DMS153 treated with DMSO at 0.1 percent for 48 hours (cell line): Measurements from ENCODE around the gene CCDC8.
"Not testable (repeated sequence)": the region's sequence is repeated elsewhere in the genome, so short reads cannot be mapped to it uniquely, and the experiment has no call there.

Experiments used
- DNase-seq: peaks from one replicate; lab custom pipeline; 2025; ENCODE audit not compliant: unreplicated experiment; lab: John Stamatoyannopoulos, UW

The CCDC8 gene

DNA sequence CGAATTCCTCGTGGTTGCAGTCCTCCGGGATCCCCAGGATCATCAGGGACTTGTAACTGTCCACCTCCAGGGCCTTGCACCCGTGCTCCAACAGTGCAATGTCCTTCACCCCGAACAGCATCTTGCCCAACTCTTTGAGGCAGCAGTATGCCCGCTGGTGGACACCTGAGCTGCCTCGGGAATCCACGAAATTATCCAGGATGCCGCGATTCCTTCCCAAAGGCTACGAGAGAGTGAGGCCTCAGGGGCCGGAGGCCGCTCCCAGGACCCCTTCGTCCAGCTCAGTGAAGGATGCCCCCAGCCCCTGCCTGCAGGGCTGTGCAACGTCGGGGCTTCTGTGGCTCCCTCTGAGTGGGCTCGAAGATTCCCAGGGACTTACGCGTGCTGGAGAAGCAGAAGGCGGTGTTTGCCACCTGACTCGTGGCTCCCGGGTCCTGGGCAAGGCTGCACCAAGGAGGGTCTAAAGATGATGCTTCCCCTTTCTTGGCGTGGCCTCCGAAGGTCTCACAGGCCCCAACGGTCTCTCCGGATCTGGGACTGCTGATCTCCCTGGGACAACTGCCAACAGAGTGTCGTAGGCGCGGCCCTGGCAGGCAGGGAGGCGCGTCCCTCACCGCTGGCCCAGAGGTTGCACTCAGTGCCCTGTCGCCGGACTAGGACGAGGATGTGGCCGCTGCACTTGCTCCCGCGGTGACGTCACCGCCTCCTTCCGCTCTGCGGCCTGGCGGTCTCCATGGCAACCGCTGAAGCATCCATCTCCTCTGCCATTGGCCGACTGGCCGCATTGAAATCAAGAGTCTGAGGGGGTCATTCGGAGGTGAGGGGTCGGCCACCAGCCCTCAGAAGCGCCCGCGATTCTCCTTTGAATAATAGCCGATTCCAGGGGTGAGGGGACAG is 15.1 kb upstream of the CCDC8 start, which contains the start of gene PNMA8C:
TSS of gene PNMA8C (minus strand) at position 698 of the 897 bp plus-strand sequence. CDS start at position 121, 577 bp downstream.
- peak; percentile 10 for DNase-seq

DNA sequence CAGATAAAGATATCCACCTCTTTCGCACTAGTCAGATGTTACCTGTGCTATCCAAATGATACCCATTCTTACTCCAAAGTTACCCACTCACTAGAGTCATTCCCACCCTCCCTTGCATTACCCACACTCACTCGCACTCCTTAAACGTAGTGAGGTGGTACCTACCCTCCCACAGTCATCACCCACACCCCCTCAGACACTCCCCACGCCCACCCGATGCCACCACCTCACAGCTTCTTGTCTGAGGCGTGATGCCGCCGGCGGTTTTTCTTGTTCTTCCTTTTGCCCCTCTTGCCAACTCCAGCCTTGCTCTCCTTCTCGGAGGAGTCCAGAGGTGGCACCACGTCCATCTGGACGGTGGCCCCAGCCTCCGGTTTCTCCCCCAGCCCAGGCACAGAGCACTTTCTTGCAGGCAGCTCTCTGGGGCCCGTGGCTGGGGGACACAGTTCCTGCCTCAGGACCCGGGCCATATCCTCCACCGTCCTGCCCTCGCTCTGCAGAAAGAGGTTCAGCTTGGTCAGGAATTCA is 14.2 kb upstream of the CCDC8 start:
- no peak for DNase-seq

DNA sequence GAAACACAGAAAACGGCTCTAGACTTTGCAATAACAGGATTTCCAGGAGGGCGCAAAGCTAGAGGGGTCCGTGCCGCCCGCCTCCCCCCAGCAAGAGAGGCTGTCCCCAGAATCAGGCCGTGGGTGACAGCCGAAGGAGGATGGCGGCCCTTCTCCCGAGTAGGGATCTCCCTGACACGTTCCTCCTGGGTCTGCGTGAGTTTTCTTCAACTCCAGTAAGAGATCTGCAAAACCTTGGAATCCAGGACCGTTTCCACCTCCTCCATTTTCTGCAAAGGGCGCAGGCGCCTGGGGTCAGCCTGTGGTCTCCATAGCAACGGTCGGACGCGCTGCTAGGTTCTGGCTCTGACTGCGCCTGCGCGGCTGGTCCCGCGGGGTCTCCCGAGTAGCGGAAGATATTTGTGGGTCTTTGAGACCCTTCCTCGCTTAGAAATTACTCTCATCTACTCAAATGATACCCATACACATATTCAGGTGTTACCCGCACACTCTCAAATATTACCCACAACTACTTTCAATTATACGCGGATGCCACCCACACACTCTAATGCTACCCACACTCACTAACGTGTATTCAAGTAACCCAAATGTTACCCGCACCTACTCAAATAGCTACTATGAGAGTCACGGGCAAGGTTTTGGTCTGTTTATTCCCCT is 13.3 kb upstream of the CCDC8 start:
- DNase-seq, result peak; percentile 41

DNA sequence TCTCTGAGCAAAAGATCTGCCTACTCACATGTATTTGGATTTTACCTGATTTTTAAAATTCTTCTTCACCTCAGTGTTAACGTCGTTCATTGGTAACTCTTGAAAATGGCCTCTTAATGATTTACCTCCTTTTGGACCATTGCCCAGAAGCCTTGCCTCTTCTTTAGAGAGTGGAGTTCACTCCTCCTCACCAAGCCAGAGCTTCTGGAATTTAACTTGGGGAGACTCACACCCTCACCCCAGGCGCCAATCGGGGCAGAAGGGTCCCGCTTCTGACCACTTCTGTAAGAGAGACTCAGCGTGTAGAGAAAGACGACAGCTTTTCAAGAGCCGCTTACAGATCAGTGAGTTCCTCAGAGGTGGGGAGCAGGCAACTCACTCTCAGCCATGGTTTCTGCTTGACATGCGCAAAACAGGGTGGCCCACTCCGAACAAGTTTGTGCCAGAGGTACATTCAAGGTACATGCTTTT is 12.7 kb upstream of the CCDC8 start:
- no peak for DNase-seq

DNA sequence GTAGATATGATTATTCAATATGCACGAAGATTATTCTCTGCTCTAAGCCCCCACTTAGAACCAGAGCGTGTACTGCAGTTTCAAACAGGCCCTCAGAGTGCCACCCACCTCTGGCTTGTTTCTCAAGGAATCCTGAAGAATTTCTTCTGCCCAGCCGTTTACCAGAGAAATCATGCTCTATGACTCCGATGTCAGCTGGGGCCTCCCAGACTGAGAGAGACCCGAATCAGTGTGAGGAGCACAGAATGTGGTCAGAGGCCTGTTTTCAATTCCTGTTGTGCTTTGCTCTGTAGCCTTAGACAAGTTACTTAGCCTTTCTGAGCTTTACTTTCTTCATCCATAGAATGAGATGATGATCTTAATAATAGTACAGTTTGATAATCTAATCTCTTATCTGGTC is 9.8 kb upstream of the CCDC8 start:
- DNase-seq, result no peak

DNA sequence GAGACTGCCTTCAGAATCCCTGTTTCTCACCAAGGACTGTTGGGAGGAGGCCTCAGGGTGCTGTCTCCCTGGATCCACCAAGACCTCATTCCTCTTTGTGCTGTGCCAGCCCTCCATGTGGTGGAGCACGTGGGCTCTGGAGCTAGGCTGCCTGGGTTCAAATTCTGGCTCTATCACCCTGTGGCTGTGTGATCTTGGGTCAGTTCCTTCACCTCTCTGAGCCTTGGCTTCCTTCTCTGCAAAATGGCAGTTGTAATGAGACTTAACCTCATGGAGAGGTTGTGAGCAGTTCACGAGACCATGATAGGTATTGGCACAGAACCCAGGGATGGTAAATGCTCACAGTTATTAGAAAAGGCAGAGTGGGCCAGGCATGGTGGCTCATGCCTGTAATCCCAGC is 9.0 kb upstream of the CCDC8 start:
- no peak for DNase-seq

DNA sequence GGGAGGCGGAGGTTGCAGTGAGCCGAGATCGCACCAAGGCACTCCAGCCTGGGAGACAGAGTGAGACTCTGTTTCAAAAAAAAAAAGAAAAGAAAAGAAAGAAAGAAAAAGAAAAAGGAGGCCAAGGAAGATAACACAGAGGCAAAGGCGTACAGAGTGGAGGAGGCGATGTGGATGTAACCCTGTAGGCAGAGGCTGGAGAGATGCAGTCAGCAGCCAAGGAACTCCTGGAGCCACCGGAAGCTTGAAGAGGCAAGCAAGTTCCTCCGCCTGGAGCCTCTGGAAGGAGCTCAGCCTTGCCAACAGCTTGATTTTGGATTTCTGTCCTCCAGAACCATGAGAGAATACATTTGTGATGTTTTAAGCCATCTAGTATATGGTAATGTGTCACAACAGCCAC is 6.7 kb upstream of the CCDC8 start:
- no peak for DNase-seq

DNA sequence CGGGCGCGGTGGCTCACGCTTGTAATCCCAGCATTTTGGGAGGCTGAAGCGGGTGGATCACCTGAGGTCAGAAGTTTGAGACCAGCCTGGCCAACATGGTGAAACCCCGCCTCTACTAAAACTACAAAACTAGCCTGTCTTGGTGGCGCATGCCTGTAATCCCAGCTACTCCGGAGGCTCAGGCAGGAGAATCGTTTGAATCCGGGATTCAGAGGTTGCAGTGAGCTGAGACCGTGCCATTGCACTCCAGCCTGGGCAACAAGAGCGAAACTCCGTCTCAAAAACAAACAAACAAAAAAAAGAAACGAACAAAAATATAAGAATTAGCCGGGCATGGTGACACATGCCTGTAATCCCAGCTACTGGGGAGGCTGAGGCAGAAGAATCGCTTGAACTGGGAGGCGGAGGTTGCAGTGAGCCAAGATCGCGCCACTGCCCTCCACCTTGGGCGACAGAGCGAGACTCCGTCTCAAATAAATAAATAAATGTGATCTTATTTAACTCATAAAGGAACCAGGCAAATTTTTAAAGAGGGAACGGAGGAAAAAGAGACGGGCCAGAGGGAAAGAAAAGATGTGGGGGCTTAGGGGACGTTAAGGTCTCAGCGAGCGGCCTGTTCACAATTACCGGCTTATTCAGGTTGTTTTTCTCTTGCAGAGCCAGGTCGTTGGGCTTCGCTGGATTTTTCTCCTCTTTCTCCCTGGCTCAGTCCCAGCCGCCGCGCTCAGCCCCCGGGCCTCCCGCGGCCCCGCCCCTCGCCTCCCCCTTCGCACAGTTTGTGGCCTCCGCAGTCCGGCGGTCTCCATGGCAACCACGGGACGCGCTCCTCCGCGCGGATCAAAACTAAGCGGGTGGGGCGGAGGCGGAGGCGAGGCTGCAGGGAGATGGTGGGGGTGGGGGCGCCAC is 2.7 kb upstream of the CCDC8 start:
- peak; percentile 80 for DNase-seq

DNA sequence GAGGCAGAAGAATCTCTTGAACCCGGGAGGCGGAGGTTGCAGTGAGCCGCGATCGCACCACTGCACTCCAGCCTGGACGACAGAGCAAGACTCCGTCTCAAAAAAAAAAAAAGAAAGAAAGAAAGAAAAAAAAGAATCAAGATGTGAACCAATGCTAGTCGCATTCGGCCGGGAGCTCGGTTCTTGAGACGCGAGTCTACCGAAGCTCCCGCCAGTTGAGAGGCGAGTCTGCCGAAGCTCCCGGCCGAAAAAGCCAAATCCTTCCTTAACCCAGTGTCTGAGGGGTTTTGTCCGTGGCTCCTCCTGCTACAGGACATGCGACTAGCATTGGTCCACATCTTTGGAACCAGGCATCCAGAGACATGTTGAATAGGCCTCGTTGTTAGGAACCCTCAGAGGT is 1.5 kb upstream of the CCDC8 start:
- not testable (repeated sequence) for DNase-seq

DNA sequence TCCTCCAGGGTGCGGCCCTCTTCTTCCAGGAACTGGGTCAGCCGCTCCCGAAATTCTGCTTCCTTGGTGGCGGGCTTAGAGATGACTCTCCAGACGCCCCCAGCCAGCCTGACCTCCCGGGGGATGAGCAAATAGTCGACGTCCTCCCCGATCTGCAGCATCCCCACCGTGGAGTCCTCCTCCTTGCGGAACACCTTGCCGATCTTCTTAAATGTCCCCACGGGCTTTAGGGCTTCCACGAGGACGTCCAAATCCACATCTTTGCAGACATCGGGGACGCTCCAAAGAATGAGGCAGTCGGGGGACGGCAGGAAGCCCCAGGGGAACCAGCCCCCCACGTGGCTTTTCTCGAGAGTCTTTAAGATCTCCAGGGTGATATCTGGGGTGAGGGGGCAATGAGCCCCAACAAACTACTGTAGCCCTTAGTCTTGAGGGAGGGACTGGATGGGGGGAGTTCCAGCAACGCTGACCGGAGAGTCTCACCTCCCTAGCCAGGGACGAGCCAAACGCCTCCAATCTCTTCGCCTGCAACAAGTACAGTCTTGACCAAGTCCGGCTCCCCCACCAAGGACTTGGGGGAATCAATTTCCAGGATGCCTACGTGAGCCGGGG is 608 bp downstream of the CCDC8 start:
- no peak for DNase-seq

DNA sequence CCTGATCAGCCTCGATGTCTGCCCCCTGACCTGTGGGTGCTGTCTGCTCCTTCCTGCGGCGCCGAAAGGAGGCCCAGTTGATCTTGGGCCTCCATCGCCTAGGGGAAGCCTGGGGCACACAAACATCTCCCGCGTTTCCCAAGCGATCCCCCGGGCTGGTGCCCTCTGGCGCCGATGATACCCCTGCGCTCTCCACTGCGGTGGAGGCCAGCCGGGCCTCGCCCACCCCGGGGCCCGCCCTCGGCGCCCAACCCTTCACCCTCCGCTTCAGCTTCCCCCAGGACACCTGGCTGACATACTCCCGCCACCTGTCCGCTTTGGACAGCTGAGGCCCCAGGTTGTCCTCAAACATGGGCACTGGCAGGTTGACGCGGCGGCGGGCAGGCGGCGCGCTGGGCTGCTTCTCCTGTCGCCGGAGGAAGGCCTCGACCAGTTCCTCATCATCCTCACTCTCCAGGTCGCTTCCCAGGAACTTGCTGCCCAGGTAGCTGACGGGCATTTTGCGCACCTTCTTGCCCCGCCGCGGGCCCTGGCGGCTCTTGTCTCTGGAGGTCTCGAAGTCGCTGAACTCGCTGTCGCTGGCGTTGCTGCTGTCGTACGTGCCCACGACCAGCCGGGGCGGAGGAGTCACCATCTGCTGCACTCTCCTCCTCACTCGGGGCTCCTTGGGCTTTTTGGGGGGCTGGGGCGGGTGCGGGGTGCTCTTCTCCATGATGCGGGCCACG is 1.3 kb downstream of the CCDC8 start:
- DNase-seq, result no peak

DNA sequence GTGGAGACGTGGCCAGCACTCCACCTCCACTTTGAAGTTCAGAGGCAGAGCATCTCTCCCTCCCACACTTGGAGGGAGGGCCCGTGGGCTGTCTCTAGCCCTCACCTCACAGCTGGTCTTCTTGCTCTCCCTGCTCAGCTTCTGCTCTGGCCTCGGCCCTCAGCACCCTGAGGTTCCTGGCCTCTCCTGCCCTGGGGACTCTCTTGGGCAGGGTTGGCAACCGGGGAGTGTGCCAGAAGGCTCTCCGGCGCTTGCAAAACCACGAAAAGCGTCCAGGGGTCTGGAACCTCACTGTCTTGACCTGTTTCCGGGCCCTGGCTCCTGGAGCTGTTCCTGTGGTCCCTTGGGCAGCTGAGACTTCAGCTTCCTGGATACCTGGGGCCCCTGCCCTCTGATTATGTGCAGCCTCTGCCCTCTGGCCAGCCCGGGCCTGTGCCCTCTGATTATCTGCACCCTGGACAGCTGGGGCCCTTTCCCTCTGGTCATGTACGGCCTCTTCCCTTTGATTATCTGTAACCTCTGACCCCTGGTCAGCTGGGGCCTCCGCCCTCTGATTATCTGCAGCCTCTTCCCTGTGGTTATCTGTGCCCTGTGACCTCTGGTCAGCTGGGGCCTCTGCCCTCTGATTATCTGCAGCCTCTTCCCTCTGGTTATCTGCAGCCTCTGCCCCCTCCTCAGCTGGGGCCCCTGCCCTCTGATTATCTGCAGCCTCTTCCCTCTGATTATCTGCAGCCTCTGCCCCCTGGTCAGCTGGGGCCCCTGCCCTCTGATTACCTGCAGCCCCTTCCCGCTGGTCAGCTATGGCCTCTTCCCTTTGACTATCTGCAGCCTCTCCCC is 2.1 kb downstream of the CCDC8 start:
- no peak for DNase-seq

DNA sequence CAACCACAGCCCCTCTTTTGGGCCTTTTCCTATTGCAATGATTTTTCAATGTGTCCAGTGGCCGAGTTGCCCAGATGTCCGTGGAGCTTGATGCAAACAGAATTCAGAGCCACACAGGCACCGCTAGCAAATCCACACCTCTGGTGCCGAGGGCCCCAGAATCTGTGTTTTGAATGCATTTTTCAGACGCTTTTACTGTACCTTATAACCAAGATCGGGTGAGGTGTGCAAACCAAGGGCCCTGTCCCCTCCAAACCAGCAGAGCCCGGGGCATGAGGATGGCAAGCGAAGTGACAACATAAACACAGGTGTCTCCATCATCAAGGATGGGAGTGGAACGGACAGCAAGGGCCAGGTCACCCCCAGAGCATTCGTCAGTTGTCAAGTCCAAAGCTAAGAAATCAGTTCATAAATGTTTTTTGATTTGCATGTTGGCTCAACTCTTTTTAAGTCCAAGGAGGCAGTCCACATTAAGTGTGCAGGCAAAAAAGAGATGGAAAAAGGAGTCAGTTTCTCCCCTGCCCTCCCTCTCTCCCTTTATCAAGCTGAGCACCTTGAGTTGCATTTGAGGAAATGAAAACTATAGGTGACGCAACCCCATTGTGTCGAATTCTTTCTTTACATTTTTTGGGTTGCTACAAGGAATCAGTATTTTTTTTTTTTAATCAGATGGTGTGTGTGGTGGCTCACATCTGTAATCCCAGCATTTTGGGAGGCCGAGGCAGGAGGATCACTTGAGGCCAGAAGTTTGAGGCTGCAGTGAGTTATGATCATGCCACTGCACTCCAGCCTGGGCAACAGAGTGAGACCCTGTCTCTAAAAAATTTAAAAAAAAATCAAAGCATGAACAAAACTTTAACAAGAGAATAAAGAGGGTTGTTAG is 2.9 kb downstream of the CCDC8 start:
- no peak for DNase-seq

DNA sequence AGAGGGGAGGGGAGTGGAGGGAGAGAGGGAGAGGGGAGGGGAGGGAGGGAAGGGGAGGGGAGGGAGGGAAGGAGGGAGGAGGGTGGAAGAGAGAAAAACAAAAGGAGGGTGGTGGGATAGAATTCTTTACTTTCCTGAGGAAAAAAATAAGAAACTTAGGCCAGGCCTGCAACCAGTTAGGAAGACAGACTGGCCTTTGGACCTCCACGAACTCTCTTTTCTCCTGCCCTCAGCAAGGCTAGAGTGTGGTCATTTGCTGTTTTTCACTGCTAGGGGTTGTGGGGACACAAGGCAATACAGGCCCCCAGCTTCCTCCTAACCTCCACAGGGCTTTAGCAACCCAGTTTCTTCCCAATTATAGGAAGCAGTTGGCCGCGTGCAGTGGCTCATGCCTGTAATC is 4.2 kb downstream of the CCDC8 start:
- no peak for DNase-seq

DNA sequence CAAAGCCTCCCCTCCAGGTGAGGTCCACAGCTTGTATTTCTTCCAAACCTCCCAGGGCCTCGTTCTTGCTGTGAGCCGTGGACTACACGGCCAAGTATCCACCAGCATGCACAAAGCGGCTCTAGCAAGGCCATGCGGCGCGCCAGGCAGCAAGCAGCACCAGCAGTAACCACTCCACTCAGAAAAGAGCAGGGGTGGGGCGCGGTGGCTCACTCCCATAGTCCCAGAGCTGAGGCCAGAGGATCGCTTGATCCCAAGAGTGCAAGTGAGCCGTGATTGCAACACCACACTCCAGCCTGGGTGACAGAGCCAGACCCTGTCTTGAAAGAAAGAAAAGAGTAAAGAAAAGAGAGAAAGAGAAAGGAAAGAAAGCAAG is 4.7 kb downstream of the CCDC8 start:
- DNase-seq, result no peak

DNA sequence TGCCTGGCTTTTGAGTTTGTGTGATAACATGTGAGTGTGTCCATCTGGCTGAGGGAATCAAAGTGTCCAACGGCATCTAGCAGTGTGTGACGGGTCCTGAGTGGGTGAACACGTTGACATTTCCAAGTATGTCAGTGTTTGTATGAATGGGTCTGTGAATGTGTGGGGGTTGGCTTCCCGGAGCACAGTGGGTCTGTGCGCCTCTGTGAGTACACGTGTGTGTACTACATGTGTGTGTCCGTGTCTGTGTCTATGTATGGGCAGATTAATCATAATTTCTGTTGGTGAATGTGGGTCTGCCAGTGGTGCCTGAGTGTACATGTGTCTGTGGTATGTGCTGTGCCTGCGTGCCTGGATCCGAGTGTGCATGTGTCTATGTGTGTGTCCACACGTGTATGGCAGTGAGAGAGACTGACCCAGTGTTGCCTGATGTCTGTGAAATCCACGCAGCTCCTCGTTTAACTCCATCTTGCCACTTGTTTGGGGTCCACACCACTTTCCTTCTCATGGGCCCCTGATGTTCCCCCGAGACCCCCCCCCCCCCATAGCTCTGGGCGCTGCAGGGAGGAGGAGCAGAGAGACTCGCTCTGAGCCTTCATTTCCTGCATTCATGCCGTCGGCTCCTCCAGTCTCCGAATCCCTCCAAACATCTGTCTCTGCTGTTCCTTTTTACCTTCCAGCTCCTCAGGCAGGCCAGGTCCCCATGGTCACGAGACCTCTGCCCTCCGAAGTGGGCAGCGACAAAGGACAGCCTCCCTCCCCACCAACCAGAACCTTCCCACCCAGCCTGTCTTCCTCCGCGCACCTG is 5.3 kb downstream of the CCDC8 start:
- DNase-seq, result no peak

DNA sequence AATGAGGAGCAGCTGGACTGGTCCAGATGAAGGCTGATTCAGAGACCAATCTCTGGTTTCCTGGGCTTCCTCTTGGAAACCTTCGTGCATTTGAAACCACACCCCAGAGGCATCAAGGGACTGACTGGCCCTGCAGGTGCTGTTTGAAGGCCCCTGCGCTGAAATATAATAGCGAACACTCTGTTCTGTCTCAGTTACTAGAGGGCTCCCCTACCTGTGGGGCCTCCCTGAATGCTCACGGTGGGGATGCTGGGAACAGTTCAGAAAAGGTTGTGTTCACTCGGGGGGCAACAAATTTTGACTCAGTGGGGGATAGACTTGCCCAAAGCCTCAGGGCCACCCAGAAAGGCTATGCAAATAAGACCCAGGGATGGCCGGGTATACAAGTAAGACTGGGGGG is 6.4 kb downstream of the CCDC8 start:
- peak; percentile 6 for DNase-seq
